Measurements from ENCODE around the gene SPRED2.

GRCh38 chr2:65424391-65424790 lies 8.0 kb downstream of the SPRED2 start:
- TF ChIP-seq POLR2AphosphoS5 (IDR thresholded peaks at IDR 0.05) (no peak), POLR2A (IDR thresholded peaks at IDR 0.05) (no peak)
- TF ChIP-seq, protein P1, sequence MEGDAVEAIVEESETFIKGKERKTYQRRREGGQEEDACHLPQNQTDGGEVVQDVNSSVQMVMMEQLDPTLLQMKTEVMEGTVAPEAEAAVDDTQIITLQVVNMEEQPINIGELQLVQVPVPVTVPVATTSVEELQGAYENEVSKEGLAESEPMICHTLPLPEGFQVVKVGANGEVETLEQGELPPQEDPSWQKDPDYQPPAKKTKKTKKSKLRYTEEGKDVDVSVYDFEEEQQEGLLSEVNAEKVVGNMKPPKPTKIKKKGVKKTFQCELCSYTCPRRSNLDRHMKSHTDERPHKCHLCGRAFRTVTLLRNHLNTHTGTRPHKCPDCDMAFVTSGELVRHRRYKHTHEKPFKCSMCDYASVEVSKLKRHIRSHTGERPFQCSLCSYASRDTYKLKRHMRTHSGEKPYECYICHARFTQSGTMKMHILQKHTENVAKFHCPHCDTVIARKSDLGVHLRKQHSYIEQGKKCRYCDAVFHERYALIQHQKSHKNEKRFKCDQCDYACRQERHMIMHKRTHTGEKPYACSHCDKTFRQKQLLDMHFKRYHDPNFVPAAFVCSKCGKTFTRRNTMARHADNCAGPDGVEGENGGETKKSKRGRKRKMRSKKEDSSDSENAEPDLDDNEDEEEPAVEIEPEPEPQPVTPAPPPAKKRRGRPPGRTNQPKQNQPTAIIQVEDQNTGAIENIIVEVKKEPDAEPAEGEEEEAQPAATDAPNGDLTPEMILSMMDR (IDR thresholded peaks at IDR 0.05): no peak

All from stomach (tissue), 4 donors.